HepG2 (cell line): ENCODE results near the gene KDM4B. TPM values are rescaled to one million over a fixed set of nuclear protein-coding genes. Genes with fewer than 3 reads are reported as not detected.

ENCODE experiments used
- ATAC-seq: fragments of 200-7000 bp; cut with Tn5 transposase; 3 replicates; pipeline ENCODE4 v1.9.1; 2020; ENCODE audit warnings: mild to moderate bottlenecking, moderate library complexity
- BruUV-seq: library from RNA; stranded (reverse); fragments of 400-500 nt; replicated peaks from 2 replicates; lab custom pipeline; 2021; lab: Mats Ljungman, UMichigan
- CTCF ChIA-PET: fragments of 300-600 bp; formaldehyde crosslinking; extraction: SDS; loops from one replicate; lab custom pipeline; 2021; ENCODE audit warnings: low total read pairs, inconsistent platforms, low intra/inter-chr PET ratio; lab: Yijun Ruan, JAX
- POLR2A ChIA-PET: fragments of 350-600 bp; sonication (Branson Sonifier 250); formaldehyde crosslinking; loops from one replicate; lab custom pipeline; 2020; ENCODE audit warnings: antibody characterized with exemption, inconsistent platforms; lab: Yijun Ruan, JAX
- DNase-seq: peaks from one replicate; pipeline ENCODE4 v3.0.0-alpha.2; 2015; ENCODE audit warnings: low spot score
- FAIRE-seq: peaks from 3 replicates; lab custom pipeline; 2011; peaks lifted over from hg19 to GRCh38; lab: Jason Lieb, UNC
- H2AFZ ChIP-seq: one replicate; pipeline ENCODE4 v1.6.1; 2011; ENCODE audit warnings: low read length, inconsistent platforms
- H3K27ac ChIP-seq: fragments of 300-600 bp; 3 replicates; pipeline ENCODE4 v1.8.0; 2011; ENCODE audit warnings: mixed run types, mild to moderate bottlenecking, mixed read lengths, low read length, inconsistent platforms; ENCODE audit not compliant: insufficient read depth; ENCODE audit errors: extremely low read length
- H3K27me3 ChIP-seq, 2 experiments: fragments of 200-600 bp in 1 of 2; 2 replicates in 1 of 2; 3 replicates in 1 of 2; pipeline versions ENCODE4 v1.6.0 to v1.8.0; 2011; ENCODE audit warnings: low read length in 2 of 2, mild to moderate bottlenecking in 2 of 2, moderate library complexity in 2 of 2, inconsistent platforms in 1 of 2; ENCODE audit not compliant: insufficient read depth in 2 of 2, control insufficient read depth in 1 of 2
- H3K36me3 ChIP-seq, 2 experiments: fragments of 200-600 bp in 1 of 2; replicated peaks in 1 of 2; 2 replicates in 1 of 2; 3 replicates in 1 of 2; pipeline versions ENCODE4 v1.5.1 to v1.8.0; 2011; ENCODE audit warnings: low read length in 2 of 2, inconsistent platforms in 1 of 2; ENCODE audit not compliant: insufficient read depth in 2 of 2, control insufficient read depth in 1 of 2
- H3K4me1 ChIP-seq: 2 replicates; pipeline ENCODE4 v1.5.1; 2012; ENCODE audit warnings: low read length, inconsistent platforms; ENCODE audit not compliant: insufficient read depth
- H3K4me2 ChIP-seq: 2 replicates; pipeline ENCODE4 v1.6.0; 2011; ENCODE audit warnings: low read depth, low read length, inconsistent platforms
- H3K4me3 ChIP-seq, 3 experiments: fragments of 200-600 bp in 1 of 3; sonication (generic), shearing (Covaris generic) in 1 of 3; replicated peaks in 1 of 3; 2 replicates each; pipeline ENCODE4 v1.5.1; 2011 to 2016; ENCODE audit warnings: low read length in 3 of 3, inconsistent platforms in 2 of 3, low read depth in 2 of 3, mild to moderate bottlenecking in 2 of 3, control low read depth in 1 of 3, mixed read lengths in 1 of 3; ENCODE audit not compliant: insufficient read depth in 1 of 3
- H3K79me2 ChIP-seq: one replicate; pipeline ENCODE4 v1.6.1; 2011; ENCODE audit warnings: low read length, inconsistent platforms; ENCODE audit not compliant: insufficient read depth
- H3K9ac ChIP-seq: 2 replicates; pipeline ENCODE4 v1.6.0; 2011; ENCODE audit warnings: mild to moderate bottlenecking, low read depth, low read length, inconsistent platforms; ENCODE audit not compliant: insufficient read depth
- H3K9me3 ChIP-seq: 2 replicates; pipeline ENCODE4 v1.5.1; 2012; ENCODE audit warnings: mild to moderate bottlenecking, low read length
- H4K20me1 ChIP-seq: 2 replicates; pipeline ENCODE4 v1.6.0; 2011; ENCODE audit warnings: inconsistent platforms, mild to moderate bottlenecking, low read length, moderate library complexity; ENCODE audit not compliant: insufficient read depth
- CCDC6 ChIP-seq: sonication (generic); formaldehyde crosslinking; IDR thresholded peaks from 2 replicates; pipeline ENCODE4 v1.8.1; 2022; ENCODE audit warnings: mild to moderate bottlenecking, missing genetic modification reagents, moderate library complexity
- HDAC6 ChIP-seq: fragments of 200-600 bp; sonication (generic); IDR thresholded peaks from 2 replicates; pipeline ENCODE4 v1.7.0; 2017; ENCODE audit warnings: mild to moderate bottlenecking, antibody characterized with exemption, low read length, low read depth
- LCORL ChIP-seq, 2 experiments: fragments of 450-650 bp in 1 of 2; sonication (generic) in 1 of 2; formaldehyde crosslinking in 1 of 2; IDR thresholded peaks; 2 replicates each; pipeline versions ENCODE4 v1.5.0 to v1.6.1; 2017 to 2020; ENCODE audit warnings: antibody characterized with exemption in 1 of 2, missing genetic modification reagents in 1 of 2
- RAD51 ChIP-seq: fragments of 450-650 bp; IDR thresholded peaks from 2 replicates; pipeline ENCODE4 v1.6.1; 2016; ENCODE audit warnings: borderline replicate concordance
- SATB2 ChIP-seq: sonication (generic); formaldehyde crosslinking; IDR thresholded peaks from 2 replicates; pipeline ENCODE4 v1.5.0; 2020; ENCODE audit warnings: missing genetic modification reagents
- TCF12 ChIP-seq, 2 experiments: fragments of 450-650 bp in 1 of 2; sonication (generic) in 1 of 2; formaldehyde crosslinking in 1 of 2; IDR thresholded peaks; 2 replicates each; pipeline versions ENCODE4 v1.6.1 to v1.8.0; 2017 to 2022; ENCODE audit warnings: antibody characterized with exemption in 1 of 2, mild to moderate bottlenecking in 1 of 2, missing genetic modification reagents in 1 of 2, moderate library complexity in 1 of 2
- ZBTB26 ChIP-seq: IDR thresholded peaks from 2 replicates; pipeline ENCODE4 v1.6.1; 2016; ENCODE audit warnings: missing compliant biosample characterization, missing genetic modification reagents, borderline replicate concordance
- ZFP1 ChIP-seq: IDR thresholded peaks from 2 replicates; pipeline ENCODE4 v1.6.1; 2016
- ZNF124 ChIP-seq: sonication (generic); formaldehyde crosslinking; IDR thresholded peaks from 2 replicates; pipeline ENCODE4 v1.4.0; 2020; ENCODE audit warnings: missing genetic modification reagents
- ZNF142 ChIP-seq: sonication (generic); formaldehyde crosslinking; IDR thresholded peaks from 2 replicates; pipeline ENCODE4 v1.4.0; 2020; ENCODE audit warnings: missing genetic modification reagents
- ZNF512 ChIP-seq: sonication (generic); formaldehyde crosslinking; IDR thresholded peaks from 2 replicates; pipeline ENCODE4 v1.4.0; 2020; ENCODE audit warnings: mild to moderate bottlenecking, missing genetic modification reagents
- ZNF619 ChIP-seq: sonication (generic); formaldehyde crosslinking; IDR thresholded peaks from 2 replicates; pipeline ENCODE4 v1.4.0; 2020; ENCODE audit warnings: mild to moderate bottlenecking, missing genetic modification reagents
- WGBS: methylation state at CpG from one replicate; pipeline ENCODE4 v1.1.6; 2017; ENCODE audit warnings: low lambda C conversion rate; 5-methylcytosine and 5-hydroxymethylcytosine counted together
- in situ Hi-C: cut with HindIII; loops from 2 replicates; pipeline ENCODE4 v1.10.0; 2017; ENCODE audit warnings: low pct_unique_long_range_greater_than_20kb; ENCODE audit not compliant: extremely low pct_ligation_motif_present
- intact Hi-C: fragments of 100-400 bp; cut with micrococcal nuclease; formaldehyde crosslinking; loops from one replicate; pipeline ENCODE4 v1.10.0; 2022; ENCODE audit not compliant: unreplicated experiment
- polyA plus RNA-seq, 8 experiments: library from polyadenylated mRNA; depleted of rRNA in 3 of 8; stranded (reverse) in 7 of 8; unstranded in 1 of 8; fragments of >200 nt; fragmentation: Illumina TruSeq in 4 of 8; extraction: Trizol in 4 of 8; gene quantifications; 2 replicates each; pipeline versions ENCODE4 v1.2.1 to v1.2.3, GENCODE V29; 2011 to 2016; ENCODE audit warnings: low read depth in 4 of 8, missing spikeins in 1 of 8, mixed read lengths in 1 of 8; ENCODE audit not compliant: insufficient read depth in 1 of 8
- total RNA-seq, 5 experiments: library from RNA; depleted of rRNA; stranded (reverse); fragments of >200 nt; fragmentation: Illumina TruSeq; extraction: Trizol; gene quantifications; 2 replicates each; pipeline ENCODE4 v1.2.3, GENCODE V29; 2016; ENCODE audit warnings: low read depth in 1 of 5

KDM4B gene
- total and polyA plus RNA-seq, 2 of the 13 experiments (the other 11 are each of a cell fraction or from before 2014, with no cell fraction given) = 4.9 to 14.6 TPM

DNA sequence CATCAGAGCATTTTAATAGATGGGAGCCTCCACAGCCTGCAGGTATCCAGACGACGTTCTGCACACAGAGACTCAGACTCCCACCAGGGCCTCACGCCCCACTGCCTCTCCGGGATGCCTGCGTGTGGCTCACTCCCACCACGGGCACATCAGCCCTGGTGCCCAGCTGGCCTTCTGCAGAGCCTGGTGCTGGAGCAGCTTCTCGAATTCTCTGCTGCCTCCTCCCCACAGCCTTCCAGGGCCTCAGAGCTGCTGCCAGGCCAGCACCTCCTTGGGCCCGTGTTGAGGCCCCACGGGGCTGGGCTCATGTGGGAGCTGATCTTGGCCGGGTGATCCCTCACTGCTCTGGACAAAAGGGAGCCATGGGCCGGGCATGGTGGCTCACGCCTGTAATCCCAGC is 90.9 kb downstream of the KDM4B start:
- Histone ChIP-seq H3K36me3 (peaks cover 17 to 36% of the 10 kb centered on the region in 2 experiments; a peak in 4 of 5 replicates), H3K4me1 (no peaks in the 10 kb centered on the region), H3K27me3 (no peaks in the 10 kb centered on the region), H2AFZ (no peak overlapping the region), H3K79me2 (no peaks in the 10 kb centered on the region), H3K4me2 (no peak overlapping the region), H3K4me3 (no peak overlapping the region), H4K20me1 (peaks cover 3% of the 10 kb centered on the region; the same call in 1 of the 2 replicates), H3K9ac (no peak overlapping the region), H3K27ac (no peak overlapping the region), H3K9me3 (peaks cover 14% of the 10 kb centered on the region)
- CTCF ChIA-PET = no interaction called here
- no peak for FAIRE-seq
- WGBS = 94% methylated on average over 8 of the region's 12 CpGs
- no peak for DNase-seq
- in situ Hi-C loops (no loop called here), intact Hi-C loops (no loop called here)
- no TSS peak for BruUV-seq
- no peak for ATAC-seq
- POLR2A ChIA-PET = no interaction called here
- TF ChIP-seq RAD51 = no peak
- TF ChIP-seq LCORL (IDR thresholded peaks at IDR 0.05) = no peak
- TF ChIP-seq LCORL (CRISPR knock-in tag; IDR thresholded peaks at IDR 0.05) = no peak
- TF ChIP-seq ZNF619 (CRISPR knock-in tag) = no peak
- TF ChIP-seq ZNF124 (CRISPR knock-in tag) = no peak
- no peak for TF ChIP-seq CCDC6 (CRISPR knock-in tag)
- no peak for TF ChIP-seq ZNF142
- TF ChIP-seq ZFP1 (CRISPR knock-in tag) = no peak
- TF ChIP-seq ZNF512 (CRISPR knock-in tag) = no peak
- TF ChIP-seq TCF12 (IDR thresholded peaks at IDR 0.05) = no peak
- TF ChIP-seq TCF12 (CRISPR knock-in tag; IDR thresholded peaks at IDR 0.05) = no peak
- no peak for TF ChIP-seq ZBTB26 (CRISPR knock-in tag)
- no peak for TF ChIP-seq SATB2
- TF ChIP-seq HDAC6 = no peak
